WERI-Rb-1 (cell line): ENCODE measurements around the gene INPP1.
"Not testable (repeated sequence)": the region's sequence is repeated elsewhere in the genome, so short reads cannot be mapped to it uniquely, and the experiment has no call there.

Experiments used
- DNase-seq: peaks from one replicate; pipeline ENCODE4 v3.0.0-alpha.2; 2020
- H3K27ac ChIP-seq: fragments of 250-450 bp; sonication (Bioruptor Pico); 2 replicates; pipeline ENCODE4 v1.5.1; 2020; ENCODE audit warnings: mild to moderate bottlenecking, moderate library complexity
- H3K27me3 ChIP-seq: fragments of 250-450 bp; sonication (Bioruptor Pico); 2 replicates; pipeline ENCODE4 v1.5.1; 2021; ENCODE audit warnings: mild to moderate bottlenecking, low read depth, moderate library complexity; ENCODE audit not compliant: insufficient read depth, severe bottlenecking
- H3K36me3 ChIP-seq: fragments of 250-450 bp; sonication (Bioruptor Pico); 2 replicates; pipeline ENCODE4 v1.5.1; 2020; ENCODE audit warnings: mild to moderate bottlenecking, moderate library complexity
- H3K4me3 ChIP-seq: 2 replicates; pipeline ENCODE4 v1.5.1; 2011; ENCODE audit warnings: low read depth, mild to moderate bottlenecking, control low read depth, low read length
- H3K9me3 ChIP-seq: fragments of 250-450 bp; sonication (Bioruptor Pico); 2 replicates; pipeline ENCODE4 v1.5.1; 2021; ENCODE audit warnings: mild to moderate bottlenecking, moderate library complexity; ENCODE audit not compliant: severe bottlenecking
- CTCF ChIP-seq: IDR thresholded peaks from 2 replicates; pipeline ENCODE4 v1.5.1; 2011; ENCODE audit warnings: low read depth, mild to moderate bottlenecking, control low read depth, inconsistent platforms, low read length

The INPP1 gene

GRCh38 chr2:190352668-190353536, 9.5 kb downstream of the INPP1 start:
- no peak for TF ChIP-seq CTCF
- Histone ChIP-seq H3K9me3 (no peaks in the 10 kb centered on the region), H3K4me3 (no peak overlapping the region), H3K27ac (no peak overlapping the region), H3K36me3 (no peaks in the 10 kb centered on the region), H3K27me3 (no peaks in the 10 kb centered on the region)
- no peak for DNase-seq

GRCh38 chr2:190353537-190353899, 10.1 kb downstream of the INPP1 start:
- no peaks in the 10 kb centered on the region for H3K9me3 ChIP-seq
- TF ChIP-seq CTCF, result no peak
- H3K27ac ChIP-seq, result no peak overlapping the region

GRCh38 chr2:190354003-190354690, 10.8 kb downstream of the INPP1 start:
- H3K36me3 ChIP-seq, result no peaks in the 10 kb centered on the region
- no peaks in the 10 kb centered on the region for H3K27me3 ChIP-seq
- no peak for TF ChIP-seq CTCF
- H3K27ac ChIP-seq, result no peak overlapping the region
- DNase-seq, result peak; percentile 71
- no peak overlapping the region for H3K4me3 ChIP-seq
- H3K9me3 ChIP-seq, result no peaks in the 10 kb centered on the region

More at GRCh38 chr2:190353537-190353899, 10.1 kb downstream of the INPP1 start:
- Histone ChIP-seq H3K36me3 (no peaks in the 10 kb centered on the region), H3K27me3 (no peaks in the 10 kb centered on the region), H3K4me3 (no peak overlapping the region)
- no peak for DNase-seq

- no peak overlapping the region for H3K4me3 ChIP-seq
- no peak for TF ChIP-seq CTCF
- no peaks in the 10 kb centered on the region for H3K9me3 ChIP-seq
- no peak for DNase-seq
- no peak overlapping the region for H3K27ac ChIP-seq
- no peaks in the 10 kb centered on the region for H3K27me3 ChIP-seq
- no peaks in the 10 kb centered on the region for H3K36me3 ChIP-seq
These were observed 12.7 kb downstream of the INPP1 start for GRCh38 chr2:190355968-190356644.

GRCh38 chr2:190357600-190357999, 14.2 kb downstream of the INPP1 start:
- no peak for TF ChIP-seq CTCF
- no peak overlapping the region for H3K4me3 ChIP-seq
- no peaks in the 10 kb centered on the region for H3K9me3 ChIP-seq
- H3K27ac ChIP-seq, result no peak overlapping the region
- no peaks in the 10 kb centered on the region for H3K36me3 ChIP-seq
- no peak for DNase-seq
- H3K27me3 ChIP-seq, result no peaks in the 10 kb centered on the region

- H3K36me3 ChIP-seq, H3K4me3 ChIP-seq, DNase-seq, H3K27me3 ChIP-seq, H3K27ac ChIP-seq, H3K9me3 ChIP-seq: not testable (repeated sequence)
These were observed 15.5 kb downstream of the INPP1 start for GRCh38 chr2:190358655-190359448.
